HG03457 (cell line): ENCODE data around the gene TSPAN7.

Experiments
- ATAC-seq: cut with Tn5 transposase; IDR thresholded peaks from one replicate; pipeline ENCODE4 v1.9.1; 2021; ENCODE audit warnings: moderate number of reproducible peaks; ENCODE audit not compliant: unreplicated experiment

The TSPAN7 gene

GRCh38 chrX:38678821-38679220, 117.5 kb downstream of the TSPAN7 start:
- ATAC-seq, result no peak

- no peak for ATAC-seq
Measured at GRCh38 chrX:38679695-38680094, 118.4 kb downstream of the TSPAN7 start.

GRCh38 chrX:38682095-38682494, 120.8 kb downstream of the TSPAN7 start:
- ATAC-seq, result no peak

GRCh38 chrX:38692961-38693360, 131.6 kb downstream of the TSPAN7 start:
- no peak for ATAC-seq

- ATAC-seq, result no peak
Measured at GRCh38 chrX:38694394-38694793, 133.1 kb downstream of the TSPAN7 start.

GRCh38 chrX:38697461-38697860, 136.1 kb downstream of the TSPAN7 start:
- no peak for ATAC-seq

- ATAC-seq, result no peak
Measured at GRCh38 chrX:38699121-38699520, 137.8 kb downstream of the TSPAN7 start.

- no peak for ATAC-seq
Measured at GRCh38 chrX:38699696-38700095, 138.4 kb downstream of the TSPAN7 start.

GRCh38 chrX:38701073-38701472, 139.7 kb downstream of the TSPAN7 start:
- ATAC-seq, result no peak

GRCh38 chrX:38704146-38704882, 143.0 kb downstream of the TSPAN7 start:
- ATAC-seq, result no peak

GRCh38 chrX:38717871-38718270, 156.5 kb downstream of the TSPAN7 start:
- no peak for ATAC-seq

- no peak for ATAC-seq
Measured at GRCh38 chrX:38718311-38718710, 157.0 kb downstream of the TSPAN7 start.

- ATAC-seq, result no peak
Measured at GRCh38 chrX:38726612-38727011, 165.3 kb downstream of the TSPAN7 start.

- no peak for ATAC-seq
Measured at GRCh38 chrX:38727668-38728067, 166.3 kb downstream of the TSPAN7 start.

GRCh38 chrX:38732866-38733265, 171.5 kb downstream of the TSPAN7 start:
- ATAC-seq, result no peak
